WERI-Rb-1 (cell line): ENCODE measurements around the gene SURF6.

Source experiments
- DNase-seq: peaks from one replicate; pipeline ENCODE4 v3.0.0-alpha.2; 2020
- H3K27ac ChIP-seq: fragments of 250-450 bp; sonication (Bioruptor Pico); 2 replicates; pipeline ENCODE4 v1.5.1; 2020; ENCODE audit warnings: mild to moderate bottlenecking, moderate library complexity
- H3K27me3 ChIP-seq: fragments of 250-450 bp; sonication (Bioruptor Pico); 2 replicates; pipeline ENCODE4 v1.5.1; 2021; ENCODE audit warnings: mild to moderate bottlenecking, low read depth, moderate library complexity; ENCODE audit not compliant: insufficient read depth, severe bottlenecking
- H3K36me3 ChIP-seq: fragments of 250-450 bp; sonication (Bioruptor Pico); 2 replicates; pipeline ENCODE4 v1.5.1; 2020; ENCODE audit warnings: mild to moderate bottlenecking, moderate library complexity
- H3K4me3 ChIP-seq: 2 replicates; pipeline ENCODE4 v1.5.1; 2011; ENCODE audit warnings: low read depth, mild to moderate bottlenecking, control low read depth, low read length
- H3K9me3 ChIP-seq: fragments of 250-450 bp; sonication (Bioruptor Pico); 2 replicates; pipeline ENCODE4 v1.5.1; 2021; ENCODE audit warnings: mild to moderate bottlenecking, moderate library complexity; ENCODE audit not compliant: severe bottlenecking
- TF ChIP-seq, protein P1 (sequence below): IDR thresholded peaks from 2 replicates; pipeline ENCODE4 v1.5.1; 2011; ENCODE audit warnings: low read depth, mild to moderate bottlenecking, control low read depth, inconsistent platforms, low read length

The SURF6 gene

DNA sequence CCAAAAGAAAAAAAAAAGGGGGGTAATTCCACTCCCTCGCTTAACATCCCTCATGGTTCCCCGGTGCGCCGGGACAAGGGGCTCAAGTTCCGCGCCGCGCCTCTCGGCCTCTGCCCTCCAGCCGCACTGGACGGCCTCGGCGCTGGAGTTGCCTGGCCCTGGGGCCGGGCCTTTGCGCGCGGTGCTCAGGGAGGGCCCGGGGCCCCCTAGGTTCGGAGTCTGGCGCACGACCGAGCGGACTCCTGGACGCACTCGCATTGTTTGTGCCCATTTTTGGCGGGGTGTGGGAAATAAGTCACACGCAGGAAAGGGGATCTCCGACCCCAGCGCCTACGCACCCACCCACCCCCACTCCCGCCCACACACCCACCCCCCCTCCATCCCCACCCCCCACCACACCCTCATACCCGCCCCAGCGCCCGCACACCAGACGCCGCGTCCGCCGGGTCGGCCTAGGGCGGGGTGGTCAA lies 11.6 kb upstream of the SURF6 start:
- Histone ChIP-seq H3K36me3 (peaks cover 83% of the 10 kb centered on the region), H3K4me3 (peak overlapping the region; percentile 98), H3K9me3 (no peaks in the 10 kb centered on the region), H3K27ac (peak overlapping the region; percentile 96), H3K27me3 (no peaks in the 10 kb centered on the region)
- DNase-seq: no peak
- TF ChIP-seq, protein P1, sequence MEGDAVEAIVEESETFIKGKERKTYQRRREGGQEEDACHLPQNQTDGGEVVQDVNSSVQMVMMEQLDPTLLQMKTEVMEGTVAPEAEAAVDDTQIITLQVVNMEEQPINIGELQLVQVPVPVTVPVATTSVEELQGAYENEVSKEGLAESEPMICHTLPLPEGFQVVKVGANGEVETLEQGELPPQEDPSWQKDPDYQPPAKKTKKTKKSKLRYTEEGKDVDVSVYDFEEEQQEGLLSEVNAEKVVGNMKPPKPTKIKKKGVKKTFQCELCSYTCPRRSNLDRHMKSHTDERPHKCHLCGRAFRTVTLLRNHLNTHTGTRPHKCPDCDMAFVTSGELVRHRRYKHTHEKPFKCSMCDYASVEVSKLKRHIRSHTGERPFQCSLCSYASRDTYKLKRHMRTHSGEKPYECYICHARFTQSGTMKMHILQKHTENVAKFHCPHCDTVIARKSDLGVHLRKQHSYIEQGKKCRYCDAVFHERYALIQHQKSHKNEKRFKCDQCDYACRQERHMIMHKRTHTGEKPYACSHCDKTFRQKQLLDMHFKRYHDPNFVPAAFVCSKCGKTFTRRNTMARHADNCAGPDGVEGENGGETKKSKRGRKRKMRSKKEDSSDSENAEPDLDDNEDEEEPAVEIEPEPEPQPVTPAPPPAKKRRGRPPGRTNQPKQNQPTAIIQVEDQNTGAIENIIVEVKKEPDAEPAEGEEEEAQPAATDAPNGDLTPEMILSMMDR: no peak

DNA sequence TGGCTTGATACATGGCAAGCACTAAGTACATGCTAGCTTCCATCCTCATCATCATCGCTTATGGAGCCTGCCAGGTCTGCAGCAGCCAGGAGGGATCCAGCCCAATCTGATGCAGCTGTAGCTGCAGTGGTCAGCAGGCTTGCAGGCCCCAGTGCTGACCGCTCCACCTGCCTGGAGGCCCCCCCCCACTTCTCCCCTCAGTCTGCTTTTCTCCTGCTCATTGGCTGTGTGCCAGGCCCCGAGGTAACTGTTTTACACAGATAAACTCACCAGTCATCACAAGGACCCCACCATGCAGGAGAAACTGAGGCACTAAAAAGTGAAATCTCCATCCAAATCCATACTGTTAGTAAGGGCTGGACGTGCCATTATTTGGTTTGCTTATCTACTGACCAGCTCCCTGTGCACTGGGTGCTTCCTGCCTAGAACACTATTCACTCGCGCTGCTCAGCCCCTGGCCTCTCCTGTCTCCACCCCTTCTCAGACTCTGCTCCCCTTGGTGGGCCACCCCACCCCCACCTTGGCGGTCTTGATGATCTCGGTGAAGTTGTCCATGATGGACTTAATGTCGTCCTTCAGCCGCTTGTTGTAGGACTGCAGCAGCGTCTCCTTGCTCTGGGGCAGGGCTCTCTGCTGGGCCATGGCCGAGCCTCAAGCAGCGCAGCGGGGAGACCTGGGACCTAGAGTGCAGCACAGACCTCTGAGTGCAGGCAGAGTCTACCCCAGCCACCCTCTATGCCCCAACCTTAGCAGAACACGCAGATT lies 10.2 kb upstream of the SURF6 start:
- H3K27ac ChIP-seq: peak overlapping the region; percentile 96
- TF ChIP-seq, protein P1: no peak
- H3K36me3 ChIP-seq: peaks cover 82% of the 10 kb centered on the region

DNA sequence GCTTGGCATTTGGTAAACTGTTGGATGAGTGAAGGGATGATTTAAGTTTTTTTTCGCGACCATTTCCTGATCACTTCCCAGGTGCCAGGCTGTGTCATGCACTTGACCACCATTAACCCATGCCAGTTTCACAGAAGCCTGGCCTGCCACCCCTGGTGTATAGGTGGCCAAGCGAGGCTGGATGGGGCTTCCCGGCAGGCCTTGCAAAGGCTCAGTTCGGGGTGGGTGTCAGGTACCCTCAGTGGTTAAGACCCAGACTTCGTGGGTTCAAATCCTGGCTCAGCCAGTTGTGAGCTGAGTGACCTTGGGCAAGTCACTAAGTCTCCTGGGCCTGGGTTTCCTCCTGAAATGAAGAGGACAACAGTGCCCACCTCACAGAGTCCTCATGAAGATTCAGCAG lies 9.6 kb upstream of the SURF6 start:
- H3K27ac ChIP-seq: no peak overlapping the region
- TF ChIP-seq, protein P1: no peak
- H3K36me3 ChIP-seq: peaks cover 82% of the 10 kb centered on the region
- no peak overlapping the region for H3K4me3 ChIP-seq
- H3K27me3 ChIP-seq: no peaks in the 10 kb centered on the region
- DNase-seq: no peak
- H3K9me3 ChIP-seq: no peaks in the 10 kb centered on the region

More for the DNA sequence above, 10.2 kb upstream of the SURF6 start:
- no peaks in the 10 kb centered on the region for H3K27me3 ChIP-seq
- H3K9me3 ChIP-seq: no peaks in the 10 kb centered on the region
- H3K4me3 ChIP-seq: peak overlapping the region; percentile 98
- DNase-seq: no peak

DNA sequence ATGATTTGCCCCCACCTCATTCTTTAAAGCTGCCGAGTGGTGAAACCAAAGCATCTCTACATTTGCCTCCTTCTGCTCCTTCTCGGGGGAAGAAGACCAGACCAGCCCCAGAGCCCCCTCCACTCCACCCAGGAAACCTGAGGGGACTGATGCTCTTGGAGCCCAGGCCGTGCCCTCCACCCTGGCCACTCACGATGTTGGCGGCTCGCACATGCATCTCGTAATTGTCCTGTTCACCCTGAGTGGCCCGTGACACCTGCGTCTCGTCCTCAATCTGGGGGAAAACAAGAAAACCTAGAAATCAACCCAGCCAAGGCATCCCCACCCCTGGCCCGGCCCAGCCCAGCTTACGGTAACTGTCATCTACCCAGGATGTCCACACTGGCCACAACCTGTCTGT lies 9.0 kb upstream of the SURF6 start:
- no peak overlapping the region for H3K4me3 ChIP-seq
- peaks cover 80% of the 10 kb centered on the region for H3K36me3 ChIP-seq

DNA sequence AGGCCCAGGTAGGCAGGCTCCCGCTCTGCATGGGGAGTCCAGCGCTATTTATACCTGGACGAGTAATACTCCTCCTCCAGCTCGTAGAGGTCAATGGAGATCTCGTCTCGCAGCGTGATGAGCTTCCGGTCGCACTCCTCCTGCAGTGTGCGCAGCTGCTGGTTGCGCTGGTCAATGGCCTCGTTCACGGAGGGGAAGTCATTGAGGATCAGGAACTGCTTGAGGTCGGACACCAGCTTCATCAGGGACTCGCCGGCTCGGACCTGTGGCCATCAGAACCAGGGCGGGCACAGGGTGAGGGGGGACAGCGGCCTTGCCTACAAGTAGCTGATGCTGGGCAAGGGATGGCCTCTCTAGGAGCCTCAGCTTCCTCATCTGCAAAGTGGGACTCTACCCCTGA lies 8.1 kb upstream of the SURF6 start:
- no peaks in the 10 kb centered on the region for H3K9me3 ChIP-seq
- no peak for DNase-seq
- H3K4me3 ChIP-seq: no peak overlapping the region
- no peak overlapping the region for H3K27ac ChIP-seq
- H3K27me3 ChIP-seq: no peaks in the 10 kb centered on the region
- H3K36me3 ChIP-seq: peaks cover 78% of the 10 kb centered on the region
- TF ChIP-seq, protein P1: no peak

More for the DNA sequence above, 9.0 kb upstream of the SURF6 start:
- Histone ChIP-seq H3K9me3 (no peaks in the 10 kb centered on the region), H3K27ac (no peak overlapping the region), H3K27me3 (no peaks in the 10 kb centered on the region)
- TF ChIP-seq, protein P1: no peak
- no peak for DNase-seq
